Measurements from ENCODE around the gene INAFM2.

DNA sequence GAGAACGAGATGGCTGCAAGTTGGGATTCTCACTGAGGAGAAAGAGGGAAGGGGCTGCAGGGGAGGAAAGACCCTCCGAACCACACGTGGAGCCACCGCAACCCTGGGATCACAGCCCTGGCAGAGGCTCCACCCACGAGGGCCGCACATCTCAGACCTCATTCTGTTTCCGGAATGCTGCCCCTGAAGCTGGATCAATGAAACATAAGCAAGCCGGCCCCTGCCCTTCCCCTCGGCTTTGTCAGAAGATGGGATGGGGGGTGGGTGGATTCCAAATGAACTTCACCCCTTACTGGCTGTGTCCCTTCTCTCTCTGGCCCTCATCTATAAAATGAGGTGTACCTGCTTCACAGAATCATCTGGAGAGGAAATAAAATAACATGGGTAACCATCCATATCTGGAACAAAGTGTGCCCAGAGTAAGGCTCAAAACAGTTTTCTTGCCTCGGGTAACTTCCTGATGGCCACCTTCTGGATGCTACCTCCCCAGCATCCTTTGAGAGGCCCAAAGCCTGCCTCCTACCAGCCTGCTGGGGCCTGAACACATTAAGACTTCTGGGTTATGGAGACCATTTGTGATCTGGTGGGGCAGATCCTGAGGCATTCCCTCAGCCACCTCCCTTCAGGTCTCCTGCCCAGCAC, 21.9 kb downstream of the INAFM2 start:
- TF ChIP-seq E2F1 (CRISPR knock-in tag; IDR thresholded peaks at IDR 0.05), result no peak
- TF ChIP-seq NFRKB (IDR thresholded peaks at IDR 0.05; ENCODE audit: low read depth), result no peak
- no peak for TF ChIP-seq ZNF695 (CRISPR knock-in tag; IDR thresholded peaks at IDR 0.05)
- no peak for TF ChIP-seq ERF (CRISPR knock-in tag; IDR thresholded peaks at IDR 0.05)
- no peak for TF ChIP-seq TOE1 (IDR thresholded peaks at IDR 0.05; ENCODE audit: borderline replicate concordance)
- no peak for TF ChIP-seq TOE1 (CRISPR knock-in tag; IDR thresholded peaks at IDR 0.05; ENCODE audit: borderline replicate concordance, low read depth)
- no peak for TF ChIP-seq EZH2 (IDR thresholded peaks at IDR 0.05; ENCODE audit: borderline replicate concordance, low read depth, low read length)
- no peak for TF ChIP-seq NFXL1 (CRISPR knock-in tag; IDR thresholded peaks at IDR 0.05)
- TF ChIP-seq, protein P1, sequence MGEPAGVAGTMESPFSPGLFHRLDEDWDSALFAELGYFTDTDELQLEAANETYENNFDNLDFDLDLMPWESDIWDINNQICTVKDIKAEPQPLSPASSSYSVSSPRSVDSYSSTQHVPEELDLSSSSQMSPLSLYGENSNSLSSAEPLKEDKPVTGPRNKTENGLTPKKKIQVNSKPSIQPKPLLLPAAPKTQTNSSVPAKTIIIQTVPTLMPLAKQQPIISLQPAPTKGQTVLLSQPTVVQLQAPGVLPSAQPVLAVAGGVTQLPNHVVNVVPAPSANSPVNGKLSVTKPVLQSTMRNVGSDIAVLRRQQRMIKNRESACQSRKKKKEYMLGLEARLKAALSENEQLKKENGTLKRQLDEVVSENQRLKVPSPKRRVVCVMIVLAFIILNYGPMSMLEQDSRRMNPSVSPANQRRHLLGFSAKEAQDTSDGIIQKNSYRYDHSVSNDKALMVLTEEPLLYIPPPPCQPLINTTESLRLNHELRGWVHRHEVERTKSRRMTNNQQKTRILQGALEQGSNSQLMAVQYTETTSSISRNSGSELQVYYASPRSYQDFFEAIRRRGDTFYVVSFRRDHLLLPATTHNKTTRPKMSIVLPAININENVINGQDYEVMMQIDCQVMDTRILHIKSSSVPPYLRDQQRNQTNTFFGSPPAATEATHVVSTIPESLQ (CRISPR knock-in tag; IDR thresholded peaks at IDR 0.05), result no peak
- no peak for TF ChIP-seq SRSF9 (IDR thresholded peaks at IDR 0.05; ENCODE audit: borderline replicate concordance, low read depth, low read length)
- no peak for TF ChIP-seq TBL1XR1 (IDR thresholded peaks at IDR 0.05; ENCODE audit: low read length in 2 of 2)

Measured in K562 (cell line).